ENCODE data around the gene SRCAP.
A peak's percentile ranks its signal among the peaks of the same experiment; 100 is the strongest.

The SRCAP gene

DNA sequence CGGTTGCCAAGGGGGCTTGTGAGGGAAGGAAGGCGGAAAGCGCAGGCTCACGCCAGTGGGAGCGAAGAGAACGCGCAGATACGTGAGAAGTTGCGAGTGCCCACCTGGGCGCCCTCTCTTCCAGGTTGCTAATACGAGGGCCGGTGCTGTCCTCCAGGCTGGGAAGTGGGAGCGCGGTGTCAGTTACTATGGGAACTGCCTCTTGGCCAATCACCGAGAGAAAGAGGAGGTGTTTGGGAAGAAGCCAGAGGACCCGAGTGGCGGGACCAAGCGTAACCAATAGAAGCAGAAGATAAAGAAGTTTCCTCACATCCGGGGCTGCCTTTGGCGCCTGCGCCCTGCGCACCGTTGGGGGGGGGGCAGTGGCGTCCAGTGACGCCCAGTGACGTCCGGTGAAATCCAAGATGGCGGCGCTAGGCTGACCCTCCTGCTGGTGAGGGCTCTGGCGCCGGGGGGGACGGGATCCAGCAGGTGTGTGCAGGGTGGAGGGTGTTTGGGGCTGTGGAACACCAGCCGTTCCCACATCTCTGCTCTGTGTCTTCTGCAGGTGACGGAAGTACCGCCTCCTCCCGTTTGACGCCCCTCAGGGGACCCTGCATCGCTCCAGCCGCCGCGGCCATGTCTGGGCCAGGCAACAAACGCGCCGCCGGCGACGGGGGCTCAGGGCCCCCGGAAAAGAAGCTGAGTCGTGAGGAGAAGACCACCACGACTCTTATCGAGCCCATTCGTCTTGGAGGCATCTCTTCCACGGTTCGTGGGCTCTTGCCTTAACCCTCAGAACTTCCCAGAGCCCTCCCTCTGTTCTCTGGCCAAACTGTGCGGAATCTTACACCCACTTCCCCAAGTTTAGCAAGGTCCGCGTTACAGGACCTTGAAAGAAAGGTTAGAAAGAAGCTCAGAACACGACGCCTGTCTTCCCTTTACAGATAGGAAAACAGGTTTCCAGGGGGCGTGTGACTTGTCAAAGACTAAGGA is 63.2 kb downstream of the SRCAP start, which contains the start of the genes CFAP119 and RNF40:
Gene CFAP119 (minus strand): TSS at position 135 of the 975 bp plus-strand sequence. CDS start 314 bp downstream, outside the sequence.
Gene RNF40 (plus strand): TSS at position 395 of the 975 bp plus-strand sequence. CDS start 224 bp downstream, at position 619.
- peak within 1 kb of the TSS; percentile 94 for H3K4me3 ChIP-seq (ENCODE audit: low read length)
- TF ChIP-seq, protein P1, sequence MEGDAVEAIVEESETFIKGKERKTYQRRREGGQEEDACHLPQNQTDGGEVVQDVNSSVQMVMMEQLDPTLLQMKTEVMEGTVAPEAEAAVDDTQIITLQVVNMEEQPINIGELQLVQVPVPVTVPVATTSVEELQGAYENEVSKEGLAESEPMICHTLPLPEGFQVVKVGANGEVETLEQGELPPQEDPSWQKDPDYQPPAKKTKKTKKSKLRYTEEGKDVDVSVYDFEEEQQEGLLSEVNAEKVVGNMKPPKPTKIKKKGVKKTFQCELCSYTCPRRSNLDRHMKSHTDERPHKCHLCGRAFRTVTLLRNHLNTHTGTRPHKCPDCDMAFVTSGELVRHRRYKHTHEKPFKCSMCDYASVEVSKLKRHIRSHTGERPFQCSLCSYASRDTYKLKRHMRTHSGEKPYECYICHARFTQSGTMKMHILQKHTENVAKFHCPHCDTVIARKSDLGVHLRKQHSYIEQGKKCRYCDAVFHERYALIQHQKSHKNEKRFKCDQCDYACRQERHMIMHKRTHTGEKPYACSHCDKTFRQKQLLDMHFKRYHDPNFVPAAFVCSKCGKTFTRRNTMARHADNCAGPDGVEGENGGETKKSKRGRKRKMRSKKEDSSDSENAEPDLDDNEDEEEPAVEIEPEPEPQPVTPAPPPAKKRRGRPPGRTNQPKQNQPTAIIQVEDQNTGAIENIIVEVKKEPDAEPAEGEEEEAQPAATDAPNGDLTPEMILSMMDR (IDR thresholded peaks at IDR 0.05; ENCODE audit: insufficient read depth, low read depth, low read length, missing control alignments): no peak
- DNase-seq (ENCODE audit: low read depth): peak; percentile 98

DNA sequence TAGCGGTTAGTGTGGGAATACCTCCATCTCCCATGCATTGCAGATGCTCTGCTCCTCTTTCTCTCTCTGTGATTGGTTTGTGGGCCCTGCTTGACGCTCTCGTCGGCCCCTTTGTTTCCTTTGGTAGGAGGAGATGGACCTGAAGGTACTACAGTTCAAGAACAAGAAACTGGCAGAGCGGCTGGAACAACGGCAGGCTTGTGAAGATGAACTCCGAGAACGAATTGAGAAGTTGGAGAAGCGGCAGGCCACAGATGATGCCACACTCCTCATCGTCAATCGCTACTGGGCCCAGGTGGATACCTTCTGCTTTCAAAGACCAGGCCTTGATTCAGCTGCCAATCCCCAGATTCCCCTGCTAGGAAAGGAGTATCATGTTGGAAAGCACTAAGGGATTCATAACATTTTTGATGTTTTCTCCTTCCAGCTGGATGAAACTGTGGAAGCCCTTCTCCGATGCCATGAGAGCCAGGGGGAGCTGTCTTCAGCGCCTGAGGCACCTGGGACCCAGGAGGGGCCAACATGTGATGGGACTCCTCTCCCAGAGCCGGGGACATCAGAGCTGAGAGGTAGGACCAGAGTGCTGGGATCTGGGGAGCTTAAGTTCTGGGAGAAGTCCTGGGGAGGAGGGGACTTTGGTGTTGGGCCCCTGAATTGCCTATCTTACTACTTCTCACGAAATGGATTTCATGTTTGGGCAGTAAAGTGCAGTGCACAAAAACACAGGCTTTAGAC is 64.2 kb downstream of the SRCAP start:
- TF ChIP-seq, protein P1 (IDR thresholded peaks at IDR 0.05; ENCODE audit: insufficient read depth, low read depth, low read length, missing control alignments): no peak
- DNase-seq (ENCODE audit: low read depth): no peak
- H3K4me3 ChIP-seq (ENCODE audit: low read length): peak overlapping the region; percentile 94

DNA sequence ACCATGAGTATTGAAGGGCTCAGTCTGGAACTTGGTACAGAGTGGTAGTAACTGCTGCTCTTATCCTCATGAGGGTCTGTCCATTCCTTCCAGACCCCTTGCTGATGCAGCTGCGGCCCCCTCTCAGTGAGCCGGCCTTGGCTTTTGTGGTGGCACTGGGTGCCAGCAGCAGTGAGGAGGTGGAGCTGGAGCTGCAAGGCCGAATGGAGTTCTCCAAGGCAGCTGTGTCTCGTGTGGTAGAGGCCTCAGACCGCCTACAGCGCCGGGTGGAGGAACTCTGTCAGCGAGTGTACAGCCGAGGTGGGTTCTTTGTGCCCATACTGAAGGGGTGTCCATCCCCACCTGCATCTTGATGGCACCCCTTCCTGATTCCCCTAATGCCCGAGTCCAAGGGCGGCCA is 65.1 kb downstream of the SRCAP start:
- DNase-seq (ENCODE audit: low read depth): no peak
- no peak overlapping the region for H3K4me3 ChIP-seq (ENCODE audit: low read length)
- TF ChIP-seq, protein P1 (IDR thresholded peaks at IDR 0.05; ENCODE audit: insufficient read depth, low read depth, low read length, missing control alignments): no peak

DNA sequence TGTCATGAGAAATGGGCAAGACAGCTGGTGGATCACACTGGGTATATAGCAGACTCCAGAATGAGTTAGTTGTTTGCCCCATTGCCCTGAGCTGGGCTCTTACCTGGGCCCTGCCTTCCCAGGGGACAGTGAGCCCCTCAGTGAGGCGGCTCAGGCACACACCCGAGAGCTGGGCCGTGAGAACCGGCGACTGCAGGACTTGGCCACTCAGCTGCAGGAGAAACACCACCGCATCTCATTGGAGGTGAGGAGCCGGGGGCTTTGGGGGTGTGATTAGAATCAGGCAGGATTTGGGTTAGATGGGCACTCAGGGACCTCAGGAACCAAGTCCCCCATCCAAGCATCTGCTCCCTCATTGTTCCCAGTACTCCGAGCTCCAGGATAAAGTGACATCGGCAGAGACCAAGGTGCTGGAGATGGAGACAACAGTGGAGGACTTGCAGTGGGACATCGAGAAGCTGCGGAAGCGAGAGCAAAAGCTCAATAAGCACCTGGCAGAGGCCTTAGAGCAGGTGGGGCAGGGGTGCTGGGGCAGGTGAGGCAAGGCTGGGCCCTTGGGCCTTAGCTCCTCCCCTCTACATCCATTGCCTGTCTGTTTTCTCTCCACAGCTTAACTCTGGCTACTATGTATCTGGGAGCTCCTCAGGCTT is 66.0 kb downstream of the SRCAP start:
- DNase-seq (ENCODE audit: low read depth): no peak
- TF ChIP-seq, protein P1 (IDR thresholded peaks at IDR 0.05; ENCODE audit: insufficient read depth, low read depth, low read length, missing control alignments): no peak
- H3K4me3 ChIP-seq (ENCODE audit: low read length): no peak overlapping the region

DNA sequence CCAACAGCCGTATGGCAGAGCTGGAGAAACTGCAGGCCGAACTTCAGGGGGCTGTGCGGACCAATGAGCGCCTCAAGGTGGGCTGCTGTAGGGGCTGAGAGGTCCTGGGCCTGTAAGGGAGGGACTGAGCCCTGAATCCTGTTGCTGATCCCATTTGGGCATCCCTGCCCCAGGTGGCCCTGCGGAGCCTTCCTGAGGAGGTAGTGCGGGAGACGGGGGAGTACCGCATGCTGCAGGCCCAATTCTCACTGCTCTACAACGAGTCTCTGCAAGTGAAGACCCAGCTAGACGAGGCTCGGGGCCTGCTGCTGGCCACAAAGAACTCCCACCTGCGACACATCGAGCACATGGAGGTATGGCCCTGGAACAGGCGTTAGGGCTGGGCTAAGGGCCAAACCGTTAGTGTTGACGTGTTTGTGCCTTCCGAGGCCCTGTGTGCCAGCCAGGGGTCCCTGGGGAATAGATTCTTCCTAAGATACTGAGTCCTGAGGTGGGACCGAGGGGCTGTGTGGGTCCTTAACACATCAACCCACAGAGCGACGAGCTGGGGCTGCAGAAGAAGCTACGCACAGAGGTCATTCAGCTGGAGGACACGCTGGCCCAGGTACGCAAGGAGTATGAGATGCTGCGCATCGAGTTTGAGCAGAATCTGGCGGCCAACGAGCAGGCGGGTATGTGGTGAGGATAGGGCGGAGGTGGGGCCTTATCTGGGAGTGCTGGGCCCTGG is 67.4 kb downstream of the SRCAP start:
- H3K4me3 ChIP-seq (ENCODE audit: low read length): no peak overlapping the region
- no peak for DNase-seq (ENCODE audit: low read depth)
- TF ChIP-seq, protein P1 (IDR thresholded peaks at IDR 0.05; ENCODE audit: insufficient read depth, low read depth, low read length, missing control alignments): no peak

DNA sequence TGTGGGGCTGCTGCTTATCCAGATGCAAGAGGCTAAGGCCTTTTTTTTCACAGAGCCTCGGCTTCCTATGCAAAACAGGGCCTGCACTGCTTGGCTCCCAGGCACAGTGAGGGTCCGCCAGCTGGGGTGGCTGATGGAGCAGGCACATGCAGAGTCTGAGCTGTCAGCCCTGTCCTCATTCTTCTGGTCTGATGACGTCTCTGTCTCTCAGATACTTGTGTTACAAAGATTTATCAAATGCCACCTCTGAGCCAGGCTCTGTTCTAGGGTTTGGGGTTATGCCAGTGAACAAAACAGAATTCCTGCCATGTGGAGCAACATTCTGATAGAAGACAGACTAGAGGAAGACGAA is 67.9 kb downstream of the SRCAP start:
- H3K4me3 ChIP-seq (ENCODE audit: low read length): no peak overlapping the region
- TF ChIP-seq, protein P1 (IDR thresholded peaks at IDR 0.05; ENCODE audit: insufficient read depth, low read depth, low read length, missing control alignments): no peak
- DNase-seq (ENCODE audit: low read depth): no peak

Data from epithelial cell of esophagus (primary cell).